PC-3 (cell line): Measurements from ENCODE around the gene ANAPC2. TPM values are rescaled to one million over a fixed set of nuclear protein-coding genes. Genes with fewer than 3 reads are reported as not detected.

ENCODE experiments used
- ATAC-seq: fragments of 200-7000 bp; cut with Tn5 transposase; 2 replicates; pipeline ENCODE4 v1.9.1; 2020; ENCODE audit warnings: mild to moderate bottlenecking, moderate library complexity
- BruUV-seq: library from RNA; stranded (reverse); fragments of 400-500 nt; replicated peaks from 2 replicates; lab custom pipeline; 2021; lab: Mats Ljungman, UMichigan
- CTCF ChIA-PET: fragments of 300-600 bp; sonication (Branson Sonifier 250); formaldehyde crosslinking; loops from one replicate; lab custom pipeline; 2022; ENCODE audit warnings: antibody characterized with exemption; lab: Charles Lee
- POLR2A ChIA-PET: fragments of 300-600 bp; sonication (Branson Sonifier 250); formaldehyde crosslinking; loops from one replicate; lab custom pipeline; 2022; ENCODE audit warnings: antibody characterized with exemption; ENCODE audit not compliant: unreplicated experiment; lab: Charles Lee
- DNase-seq: peaks from one replicate; pipeline ENCODE4 v3.0.0-alpha.2; 2015
- H2AFZ ChIP-seq: fragments of 300-600 bp; sonication (generic); 2 replicates; pipeline ENCODE4 v1.6.0; 2016; ENCODE audit warnings: antibody characterized with exemption, low read length
- H3F3A ChIP-seq: fragments of 300-600 bp; sonication (generic); one replicate; pipeline ENCODE4 v1.6.0; 2017; ENCODE audit warnings: antibody characterized with exemption, low read length, control low read depth, mild to moderate bottlenecking; ENCODE audit not compliant: unreplicated experiment
- H3K27ac ChIP-seq: fragments of 300-600 bp; sonication (generic); 2 replicates; pipeline ENCODE4 v1.5.1; 2016; ENCODE audit warnings: mild to moderate bottlenecking, low read length
- H3K27me3 ChIP-seq: fragments of 300-600 bp; sonication (generic); 2 replicates; pipeline ENCODE4 v1.6.1; 2016; ENCODE audit warnings: low read length, mixed read lengths
- H3K36me3 ChIP-seq: fragments of 300-600 bp; sonication (generic); 2 replicates; pipeline ENCODE4 v1.6.1; 2016; ENCODE audit warnings: low read depth, mixed run types, low read length, mixed read lengths
- H3K4me1 ChIP-seq: fragments of 300-600 bp; sonication (generic); 2 replicates; pipeline ENCODE4 v1.5.1; 2016; ENCODE audit warnings: low read length; ENCODE audit not compliant: insufficient read depth
- H3K4me2 ChIP-seq: fragments of 300-600 bp; sonication (generic); 2 replicates; pipeline ENCODE4 v1.6.0; 2016; ENCODE audit warnings: low read length
- H3K4me3 ChIP-seq: fragments of 300-600 bp; sonication (generic); 2 replicates; pipeline ENCODE4 v1.5.1; 2016; ENCODE audit warnings: mild to moderate bottlenecking, low read length, mixed read lengths
- H3K79me2 ChIP-seq: fragments of 300-600 bp; sonication (generic); 2 replicates; pipeline ENCODE4 v1.6.1; 2017; ENCODE audit warnings: low read length, mixed read lengths
- H3K9ac ChIP-seq: fragments of 300-600 bp; sonication (generic); 2 replicates; pipeline ENCODE4 v1.6.0; 2016; ENCODE audit warnings: mild to moderate bottlenecking, low read length
- H3K9me2 ChIP-seq: fragments of 300-600 bp; sonication (generic); replicated peaks from 2 replicates; pipeline ENCODE4 v1.6.1; 2016; ENCODE audit warnings: mixed run types, low read length, mixed read lengths
- H3K9me3 ChIP-seq: fragments of 300-600 bp; sonication (generic); 2 replicates; pipeline ENCODE4 v1.6.1; 2016; ENCODE audit warnings: low read length, mixed read lengths
- H4K20me1 ChIP-seq: fragments of 300-600 bp; sonication (generic); 2 replicates; pipeline ENCODE4 v1.6.1; 2016; ENCODE audit warnings: low read length, mixed read lengths
- CTCF ChIP-seq: fragments of 300-600 bp; sonication (generic); conservative IDR thresholded peaks from 2 replicates; pipeline ENCODE4 v1.5.1; 2017; ENCODE audit warnings: antibody characterized with exemption, low read depth, mild to moderate bottlenecking, low read length
- EZH2 ChIP-seq: fragments of 300-600 bp; sonication (generic); IDR thresholded peaks from one replicate; pipeline ENCODE4 v1.6.1; 2017; ENCODE audit warnings: antibody characterized with exemption, mild to moderate bottlenecking, low read length; ENCODE audit not compliant: unreplicated experiment
- EZH2phosphoT487 ChIP-seq: fragments of 300-600 bp; sonication (generic); IDR thresholded peaks from 2 replicates; pipeline ENCODE4 v1.6.1; 2018; ENCODE audit warnings: mild to moderate bottlenecking, antibody characterized with exemption, low read length, borderline replicate concordance
- intact Hi-C: fragments of 100-400 bp; cut with micrococcal nuclease; formaldehyde crosslinking; loops from 2 replicates; pipeline ENCODE4 v1.9.0; 2023
- microRNA-seq: library from miRNA; unstranded; fragments of <30 nt; microRNA quantifications from one replicate; pipeline ENCODE4 v1.1.0, GENCODE V29; 2020; ENCODE audit not compliant: unreplicated experiment
- total RNA-seq: library from RNA; depleted of rRNA; stranded (reverse); fragments of >200 nt; gene quantifications from 2 replicates; pipeline ENCODE4 v1.2.3, GENCODE V29; 2014; rRNA removed

ANAPC2 gene
- total RNA-seq, 1 experiment from 2014 or later = 21.6 TPM

- no peak for ATAC-seq
- H3K9ac ChIP-seq = peak overlapping the region; percentile 96
- H3K36me3 ChIP-seq = no peaks in the 10 kb centered on the region
- ChIA-PET CTCF (interaction anchor here (0.6 kb wide), 2 partner anchors 101 to 397 kb away, joined by 3 to 5 read pairs; no protein-coding TSS in a partner anchor), POLR2A (no interaction called here)
- H3K4me1 ChIP-seq = peaks cover 10% of the 10 kb centered on the region; the same call in 1 of the 2 replicates
- no peak overlapping the region for H3K27ac ChIP-seq
- H3K9me2 ChIP-seq = no peaks in the 10 kb centered on the region
- peak overlapping the region; percentile 54 for H2AFZ ChIP-seq
- no TSS peak for BruUV-seq
- H3K4me3 ChIP-seq = peak overlapping the region; percentile 83
- no peaks in the 10 kb centered on the region for H3K27me3 ChIP-seq
- TF ChIP-seq EZH2 = no peak
- TF ChIP-seq CTCF = no peak
- no peak for TF ChIP-seq EZH2phosphoT487
- no peaks in the 10 kb centered on the region for H4K20me1 ChIP-seq
- DNase-seq = peak; percentile 21
- no peaks in the 10 kb centered on the region for H3F3A ChIP-seq
- H3K9me3 ChIP-seq = no peaks in the 10 kb centered on the region
- H3K4me2 ChIP-seq = peak overlapping the region; percentile 100
- H3K79me2 ChIP-seq = peaks cover 38% of the 10 kb centered on the region
- intact Hi-C loops = no loop called here
Measured at GRCh38 chr9:137127301-137128157, 60.8 kb downstream of the ANAPC2 start.

DNA sequence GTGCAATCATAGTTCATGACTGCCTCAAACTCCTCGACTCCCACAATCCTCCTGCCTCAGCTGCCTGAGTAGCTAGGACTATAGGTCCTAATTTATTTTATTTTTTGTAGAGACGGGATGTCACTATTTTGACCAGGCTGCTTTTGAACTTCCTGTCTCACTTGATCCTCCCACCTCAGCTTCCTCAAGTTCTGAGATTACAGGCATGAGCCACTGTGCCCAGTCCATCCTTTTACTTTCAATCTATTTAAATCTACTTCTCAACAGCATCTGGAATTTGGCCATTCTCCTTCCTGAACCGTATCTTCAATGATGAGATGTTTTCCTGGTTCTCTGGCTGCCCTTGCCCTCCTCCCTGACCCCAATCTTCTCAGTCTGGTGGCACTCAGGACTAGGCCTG, 61.6 kb downstream of the ANAPC2 start:
- H3K36me3 ChIP-seq = no peaks in the 10 kb centered on the region
- no peak overlapping the region for H3K27ac ChIP-seq
- POLR2A ChIA-PET = no interaction called here
- peak overlapping the region; percentile 100 for H3K4me2 ChIP-seq
- H3K4me1 ChIP-seq = peaks cover 10% of the 10 kb centered on the region; the same call in 1 of the 2 replicates
- peaks cover 38% of the 10 kb centered on the region for H3K79me2 ChIP-seq
- TF ChIP-seq EZH2 = no peak
- H3K4me3 ChIP-seq = peak overlapping the region; percentile 83
- intact Hi-C loops = no loop called here
- no peaks in the 10 kb centered on the region for H4K20me1 ChIP-seq
- peak overlapping the region; percentile 96; the same call in 1 of the 2 replicates for H3K9ac ChIP-seq
- DNase-seq = no peak
- no peaks in the 10 kb centered on the region for H3K9me2 ChIP-seq
- ATAC-seq = no peak
- no peaks in the 10 kb centered on the region for H3F3A ChIP-seq
- H2AFZ ChIP-seq = 0 out of 2 replicates have a peak overlapping the region, but pooled peaks have one; percentile 54
- no peaks in the 10 kb centered on the region for H3K27me3 ChIP-seq
- CTCF ChIA-PET = no interaction called here
- H3K9me3 ChIP-seq = no peaks in the 10 kb centered on the region
- BruUV-seq = no TSS peak

Small RNA genes within 50 kb of the gene (microRNA-seq; reads per million reads assigned to microRNA genes)
- not detected for gene MIR3621

Other genes starting within 250 kb of the ANAPC2 start
- 138 and 159 TPM in 2 replicates for gene FBXW5, start 243.8 kb downstream of the ANAPC2 start, total RNA-seq
- gene C8G, start 243.3 kb downstream of the ANAPC2 start, total RNA-seq = 0.77 TPM in 1 of 2 replicates, not detected in the other
- 0.55 TPM in 1 of 2 replicates, not detected in the other for gene LCN12, start 236.3 kb downstream of the ANAPC2 start, total RNA-seq
- gene PTGDS, start 211.1 kb downstream of the ANAPC2 start, total RNA-seq = not detected in 2 replicates
- not detected in 2 replicates for gene LCNL1, start 205.6 kb downstream of the ANAPC2 start, total RNA-seq
- gene PAXX, start 196.1 kb downstream of the ANAPC2 start, total RNA-seq = 113 and 137 TPM in 2 replicates
- gene CLIC3, start 192.0 kb downstream of the ANAPC2 start, total RNA-seq = 1.4 and 4.3 TPM in 2 replicates
- 25.9 and 31.5 TPM in 2 replicates for gene ABCA2, start 160.3 kb downstream of the ANAPC2 start, total RNA-seq
- not detected in 2 replicates for gene FUT7, start 156.5 kb downstream of the ANAPC2 start, total RNA-seq
- 25.4 and 33.3 TPM in 2 replicates for gene NPDC1, start 142.4 kb downstream of the ANAPC2 start, total RNA-seq
- gene ENTPD2, start 134.5 kb downstream of the ANAPC2 start, total RNA-seq = 0.92 and 1.3 TPM in 2 replicates
- gene SAPCD2, start 118.0 kb downstream of the ANAPC2 start, total RNA-seq = 98.4 and 134 TPM in 2 replicates
- gene UAP1L1, start 111.0 kb downstream of the ANAPC2 start, total RNA-seq = 5.0 and 6.4 TPM in 2 replicates
- 65.5 and 71.6 TPM in 2 replicates for gene MAN1B1, start 101.6 kb downstream of the ANAPC2 start, total RNA-seq
- 101 and 103 TPM in 2 replicates for gene DPP7, start 73.8 kb downstream of the ANAPC2 start, total RNA-seq
- 0.11 TPM in 1 of 2 replicates, not detected in the other for gene GRIN1, start 49.4 kb downstream of the ANAPC2 start, total RNA-seq
- gene LRRC26, start 18.5 kb downstream of the ANAPC2 start, total RNA-seq = 0.40 and 2.0 TPM in 2 replicates
- gene TMEM210, start 16.5 kb downstream of the ANAPC2 start, total RNA-seq = not detected in 2 replicates
- 123 and 148 TPM in 2 replicates for gene SSNA1, start 116 bp upstream of the ANAPC2 start, total RNA-seq
- gene TPRN, start 12.2 kb upstream of the ANAPC2 start, total RNA-seq = 11.3 and 14.7 TPM in 2 replicates
- 31.3 and 36.4 TPM in 2 replicates for gene TMEM203, start 17.1 kb upstream of the ANAPC2 start, total RNA-seq
- gene NDOR1, start 17.1 kb upstream of the ANAPC2 start, total RNA-seq = 21.5 and 25.7 TPM in 2 replicates
- gene RNF208, start 33.7 kb upstream of the ANAPC2 start, total RNA-seq = 1.7 and 2.8 TPM in 2 replicates
- gene CYSRT1, start 36.6 kb upstream of the ANAPC2 start, total RNA-seq = 0.29 and 1.3 TPM in 2 replicates
- 1.2 and 1.7 TPM in 2 replicates for gene RNF224, start 38.9 kb upstream of the ANAPC2 start, total RNA-seq
- gene SLC34A3, start 42.3 kb upstream of the ANAPC2 start, total RNA-seq = 1.0 and 1.5 TPM in 2 replicates
- gene TUBB4B, start 52.7 kb upstream of the ANAPC2 start, total RNA-seq = 424 and 599 TPM in 2 replicates
- gene STPG3, start 62.7 kb upstream of the ANAPC2 start, total RNA-seq = not detected in 2 replicates
- 50.7 and 69.5 TPM in 2 replicates for gene NELFB, start 66.8 kb upstream of the ANAPC2 start, total RNA-seq
- gene TOR4A, start 89.2 kb upstream of the ANAPC2 start, total RNA-seq = 28.9 and 32.7 TPM in 2 replicates
- 35.5 and 36.8 TPM in 2 replicates for gene NRARP, start 113.7 kb upstream of the ANAPC2 start, total RNA-seq
- 1.9 and 3.1 TPM in 2 replicates for gene EXD3, start 234.6 kb upstream of the ANAPC2 start, total RNA-seq
- gene NOXA1, start 234.8 kb upstream of the ANAPC2 start, total RNA-seq = 0.51 and 1.6 TPM in 2 replicates